ENCODE measurements around the gene NFKBIL1. TPM values are rescaled to one million over a fixed set of nuclear protein-coding genes. Genes with fewer than 3 reads are reported as not detected.

The NFKBIL1 gene
- total RNA-seq, 1 donor from 2014 or later: 13.4 TPM

GRCh38 chr6:31597006-31597405 is 49.6 kb downstream of the NFKBIL1 start:
- no peak for DNase-seq (ENCODE audit: low spot score)
- no peaks in the 10 kb centered on the region for H3K36me3 Mint-ChIP-seq (ENCODE audit: low read depth, unreplicated experiment)
- no peak overlapping the region for H3K4me3 Mint-ChIP-seq (ENCODE audit: unreplicated experiment)
- no peak overlapping the region for H3K27ac Mint-ChIP-seq (ENCODE audit: unreplicated experiment)
- no peaks in the 10 kb centered on the region for H3K9me3 Mint-ChIP-seq (ENCODE audit: unreplicated experiment)
- H3K27me3 Mint-ChIP-seq (ENCODE audit: unreplicated experiment): peaks cover 1% of the 10 kb centered on the region
- peaks cover 4% of the 10 kb centered on the region for H3K4me1 Mint-ChIP-seq (ENCODE audit: unreplicated experiment)
- TF ChIP-seq CTCF (IDR thresholded peaks at IDR 0.05; ENCODE audit: unreplicated experiment): no peak

GRCh38 chr6:31607317-31607716 is 59.9 kb downstream of the NFKBIL1 start:
- H3K9me3 Mint-ChIP-seq (ENCODE audit: unreplicated experiment): no peaks in the 10 kb centered on the region
- TF ChIP-seq CTCF (IDR thresholded peaks at IDR 0.05; ENCODE audit: unreplicated experiment): no peak
- H3K4me1 Mint-ChIP-seq (ENCODE audit: unreplicated experiment): no peaks in the 10 kb centered on the region

More at GRCh38 chr6:31607317-31607716, 59.9 kb downstream of the NFKBIL1 start:
- H3K27ac Mint-ChIP-seq (ENCODE audit: unreplicated experiment): no peak overlapping the region
- peaks cover 3% of the 10 kb centered on the region for H3K27me3 Mint-ChIP-seq (ENCODE audit: unreplicated experiment)
- H3K4me3 Mint-ChIP-seq (ENCODE audit: unreplicated experiment): no peak overlapping the region
- DNase-seq (ENCODE audit: low spot score): no peak
- H3K36me3 Mint-ChIP-seq (ENCODE audit: low read depth, unreplicated experiment): no peaks in the 10 kb centered on the region

Other genes starting within 250 kb of the NFKBIL1 start
- gene HLA-B, start 190.4 kb upstream of the NFKBIL1 start, total RNA-seq (ENCODE audit: unreplicated experiment): 301 TPM
- gene MICA, start 144.0 kb upstream of the NFKBIL1 start, total RNA-seq (ENCODE audit: unreplicated experiment): 16.6 TPM
- gene MICB, start 49.5 kb upstream of the NFKBIL1 start, total RNA-seq (ENCODE audit: unreplicated experiment): 3.6 TPM
- not detected for gene MCCD1, start 18.6 kb upstream of the NFKBIL1 start, total RNA-seq (ENCODE audit: unreplicated experiment)
- 336 TPM for gene DDX39B, start 5.6 kb upstream of the NFKBIL1 start, total RNA-seq (ENCODE audit: unreplicated experiment)
- 1.8 TPM for gene ATP6V1G2, start 1.0 kb upstream of the NFKBIL1 start, total RNA-seq (ENCODE audit: unreplicated experiment)
- gene LTA, start 24.7 kb downstream of the NFKBIL1 start, total RNA-seq (ENCODE audit: unreplicated experiment): not detected
- gene TNF, start 28.0 kb downstream of the NFKBIL1 start, total RNA-seq (ENCODE audit: unreplicated experiment): not detected
- gene LTB, start 34.8 kb downstream of the NFKBIL1 start, total RNA-seq (ENCODE audit: unreplicated experiment): not detected
- gene LST1, start 38.7 kb downstream of the NFKBIL1 start, total RNA-seq (ENCODE audit: unreplicated experiment): 1.7 TPM
- not detected for gene NCR3, start 45.4 kb downstream of the NFKBIL1 start, total RNA-seq (ENCODE audit: unreplicated experiment)
- gene AIF1, start 67.6 kb downstream of the NFKBIL1 start, total RNA-seq (ENCODE audit: unreplicated experiment): 22.8 TPM
- 149 TPM for gene PRRC2A, start 73.1 kb downstream of the NFKBIL1 start, total RNA-seq (ENCODE audit: unreplicated experiment)
- 312 TPM for gene BAG6, start 105.1 kb downstream of the NFKBIL1 start, total RNA-seq (ENCODE audit: unreplicated experiment)
- gene APOM, start 108.3 kb downstream of the NFKBIL1 start, total RNA-seq (ENCODE audit: unreplicated experiment): 0.92 TPM
- gene C6orf47, start 113.2 kb downstream of the NFKBIL1 start, total RNA-seq (ENCODE audit: unreplicated experiment): 13.1 TPM
- 8.9 TPM for gene GPANK1, start 117.4 kb downstream of the NFKBIL1 start, total RNA-seq (ENCODE audit: unreplicated experiment)
- 164 TPM for gene CSNK2B, start 118.5 kb downstream of the NFKBIL1 start, total RNA-seq (ENCODE audit: unreplicated experiment)
- gene LY6G5B, start 122.4 kb downstream of the NFKBIL1 start, total RNA-seq (ENCODE audit: unreplicated experiment): 16.3 TPM
- gene LY6G5C, start 133.5 kb downstream of the NFKBIL1 start, total RNA-seq (ENCODE audit: unreplicated experiment): 22.0 TPM
- gene ABHD16A, start 155.7 kb downstream of the NFKBIL1 start, total RNA-seq (ENCODE audit: unreplicated experiment): 54.7 TPM
- gene LY6G6F, start 159.3 kb downstream of the NFKBIL1 start, total RNA-seq (ENCODE audit: unreplicated experiment): not detected
- not detected for gene LY6G6D, start 167.7 kb downstream of the NFKBIL1 start, total RNA-seq (ENCODE audit: unreplicated experiment)
- gene LY6G6C, start 174.1 kb downstream of the NFKBIL1 start, total RNA-seq (ENCODE audit: unreplicated experiment): 0.28 TPM
- not detected for gene MPIG6B, start 175.8 kb downstream of the NFKBIL1 start, total RNA-seq (ENCODE audit: unreplicated experiment)
- 145 TPM for gene DDAH2, start 181.7 kb downstream of the NFKBIL1 start, total RNA-seq (ENCODE audit: unreplicated experiment)
- gene CLIC1, start 188.9 kb downstream of the NFKBIL1 start, total RNA-seq (ENCODE audit: unreplicated experiment): 420 TPM
- gene MSH5, start 192.4 kb downstream of the NFKBIL1 start, total RNA-seq (ENCODE audit: unreplicated experiment): 16.1 TPM
- gene SAPCD1, start 215.0 kb downstream of the NFKBIL1 start, total RNA-seq (ENCODE audit: unreplicated experiment): 2.4 TPM
- 0.74 TPM for gene VWA7, start 229.7 kb downstream of the NFKBIL1 start, total RNA-seq (ENCODE audit: unreplicated experiment)
- 53.0 TPM for gene VARS1, start 248.1 kb downstream of the NFKBIL1 start, total RNA-seq (ENCODE audit: unreplicated experiment)

Data from endothelial cell (in vitro differentiated cells).